Body of pancreas (tissue), 4 donors: ENCODE measurements around the gene AHR. TPM values are rescaled to one million over a fixed set of nuclear protein-coding genes. Genes with fewer than 3 reads are reported as not detected.

ENCODE experiments used
- ATAC-seq: fragments of 150-250 bp; one replicate; pipeline ENCODE4 v1.9.1; 2016
- DNase-seq, 4 donors: peaks; one replicate each; pipeline ENCODE4 v3.0.0-alpha.2; 2019
- H3K27ac ChIP-seq, 4 donors: fragments of 200-600 bp; sonication (generic); 1 replicate in 3 of 4; 2 replicates in 1 of 4; pipeline versions ENCODE4 v1.5.1 to v1.6.1; 2016 to 2019; ENCODE audit warnings: mild to moderate bottlenecking in 1 of 4, mixed read lengths in 1 of 4, moderate library complexity in 1 of 4
- H3K27me3 ChIP-seq, 2 donors: fragments of 200-600 bp; sonication (generic); one replicate each; pipeline ENCODE4 v1.6.0; 2016; ENCODE audit warnings: mild to moderate bottlenecking in 1 of 2
- H3K36me3 ChIP-seq, 2 donors: fragments of 200-600 bp; sonication (generic); replicated peaks in 1 of 2; 2 replicates each; pipeline ENCODE4 v1.5.1; 2016; ENCODE audit warnings: low read depth in 2 of 2; ENCODE audit not compliant: insufficient read depth in 1 of 2
- H3K4me1 ChIP-seq: fragments of 200-600 bp; sonication (generic); one replicate; pipeline ENCODE4 v1.6.0; 2016
- H3K4me3 ChIP-seq, 2 donors: fragments of 200-600 bp; sonication (generic); 1 replicate in 1 of 2; 2 replicates in 1 of 2; pipeline ENCODE4 v1.5.1; 2016 to 2019
- H3K9me3 ChIP-seq, 3 donors: fragments of 200-600 bp; sonication (generic); 1 replicate in 2 of 3; 2 replicates in 1 of 3; pipeline ENCODE4 v1.5.1; 2016
- CTCF ChIP-seq, 7 experiments: fragments of 450-650 bp in 4 of 7; fragments of 200-600 bp in 3 of 7; sonication (generic) in 3 of 7; IDR thresholded peaks; one replicate each; pipeline ENCODE4 v1.5.1; 2016 to 2019; ENCODE audit warnings: antibody characterized with exemption in 7 of 7
- POLR2A ChIP-seq, 3 donors: fragments of 450-650 bp; IDR thresholded peaks; one replicate each; pipeline ENCODE4 v1.6.1; 2016; ENCODE audit warnings: antibody characterized with exemption in 3 of 3, mild to moderate bottlenecking in 2 of 3
- WGBS, 2 donors: methylation state at CpG; one replicate each; pipeline ENCODE4 v1.1.5; 2017; 5-methylcytosine and 5-hydroxymethylcytosine counted together
- intact Hi-C: fragments of 100-400 bp; cut with DNase I; formaldehyde crosslinking; loops from one replicate; pipeline ENCODE4 v1.15.1; 2023
- total RNA-seq, 2 donors: library from RNA; depleted of rRNA; stranded (reverse); fragments of >200 nt; gene quantifications; one replicate each; pipeline ENCODE4 v1.1.0, GENCODE V29; 2016

AHR gene
- total RNA-seq, 2 donors from 2014 or later: 29.7 to 42.0 TPM

GRCh38 chr7:17302575-17303142 lies 4.2 kb downstream of the AHR start:
- DNase-seq (no peak), ATAC-seq (no peak)
- peaks cover 40% of the 10 kb centered on the region for H3K4me1 ChIP-seq
- TF ChIP-seq POLR2A (IDR thresholded peaks at IDR 0.05) (no peak), CTCF (IDR thresholded peaks at IDR 0.05) (peak in 1 of 7 experiments; percentile 9)
- intact Hi-C loops: no loop called here
- H3K27ac ChIP-seq: no peak overlapping the region
- 58 to 71% methylated on average over 8 of the region's 8 CpGs for WGBS, 2 donors
- H3K36me3 ChIP-seq: no peaks in the 10 kb centered on the region
- H3K9me3 ChIP-seq: peaks cover 0 to 4% (median 0%) of the 10 kb centered on the region in 3 donors
- no peak overlapping the region for H3K4me3 ChIP-seq
- H3K27me3 ChIP-seq: no peaks in the 10 kb centered on the region

- H3K36me3 ChIP-seq: no peaks in the 10 kb centered on the region
- TF ChIP-seq CTCF (IDR thresholded peaks at IDR 0.05): no peak
- no peak for TF ChIP-seq POLR2A (IDR thresholded peaks at IDR 0.05)
- peaks cover 48% of the 10 kb centered on the region for H3K4me1 ChIP-seq
- H3K27ac ChIP-seq: peak overlapping the region in 1 of 4 donors; percentile 36
- H3K4me3 ChIP-seq: no peak overlapping the region
- ATAC-seq: peak; percentile 54
- no peaks in the 10 kb centered on the region for H3K27me3 ChIP-seq
- H3K9me3 ChIP-seq: no peaks in the 10 kb centered on the region
- intact Hi-C loops: no loop called here
- peak in 2 of 4 donors; percentile 27 to 41 for DNase-seq
Observed at GRCh38 chr7:17304926-17305325, 6.5 kb downstream of the AHR start.

GRCh38 chr7:17305387-17306171 lies 7.1 kb downstream of the AHR start:
- no peak for DNase-seq
- H3K4me1 ChIP-seq: peaks cover 48% of the 10 kb centered on the region
- no peaks in the 10 kb centered on the region for H3K9me3 ChIP-seq
- no peaks in the 10 kb centered on the region for H3K27me3 ChIP-seq
- H3K36me3 ChIP-seq: no peaks in the 10 kb centered on the region
- intact Hi-C loops: no loop called here
- no peak for TF ChIP-seq POLR2A (IDR thresholded peaks at IDR 0.05)
- no peak for TF ChIP-seq CTCF (IDR thresholded peaks at IDR 0.05)
- 76 to 77% methylated on average over 6 of the region's 6 CpGs for WGBS, 2 donors
- no peak overlapping the region for H3K4me3 ChIP-seq
- no peak for ATAC-seq
- H3K27ac ChIP-seq: peak overlapping the region in 1 of 4 donors; percentile 36

GRCh38 chr7:17307000-17307399 lies 8.5 kb downstream of the AHR start:
- intact Hi-C loops: no loop called here
- Histone ChIP-seq H3K27ac (peak overlapping the region in 3 of 4 donors; percentile 6 to 38 (median 15)), H3K4me1 (peaks cover 37% of the 10 kb centered on the region), H3K36me3 (peaks cover 0 to 3% of the 10 kb centered on the region in 2 donors), H3K4me3 (no peak overlapping the region), H3K9me3 (no peaks in the 10 kb centered on the region), H3K27me3 (no peaks in the 10 kb centered on the region)
- ATAC-seq (peak; percentile 85), DNase-seq (peak in 3 of 4 donors; percentile 10 to 40 (median 26))
- TF ChIP-seq POLR2A (IDR thresholded peaks at IDR 0.05): no peak
- no peak for TF ChIP-seq CTCF (IDR thresholded peaks at IDR 0.05)
- 0% methylated on average over 1 of the region's 1 CpG for WGBS, 2 donors
